ENCODE measurements around the gene PTPRR. TPM values are rescaled to one million over a fixed set of nuclear protein-coding genes. Genes with fewer than 3 reads are reported as not detected.

The PTPRR gene
- total and polyA plus RNA-seq, 4 donors: 0.02 to 0.08 TPM; not detected in 2

- no peak for TF ChIP-seq ZBTB33 (IDR thresholded peaks at IDR 0.05)
Observed at GRCh38 chr12:70756791-70757190, 163.7 kb downstream of the PTPRR start (continued).

- H3K4me3 ChIP-seq (ENCODE audit: low read depth in 1 of 3, low read length in 3 of 3): no peak overlapping the region
- H3K27me3 ChIP-seq (ENCODE audit: control insufficient read depth in 4 of 4, insufficient read depth in 4 of 4, low read length in 3 of 4): peaks cover 0 to 6% (median 0%) of the 10 kb centered on the region in 4 donors
- H3K9me3 ChIP-seq (ENCODE audit: control insufficient read depth in 4 of 4, low read length in 3 of 4): no peaks in the 10 kb centered on the region
- TF ChIP-seq JUND (IDR thresholded peaks at IDR 0.05) (no peak), FOXA2 (IDR thresholded peaks at IDR 0.05) (no peak), MAX (IDR thresholded peaks at IDR 0.05) (no peak), HNF4A (conservative IDR thresholded peaks at IDR 0.05) (no peak), ZBTB33 (IDR thresholded peaks at IDR 0.05) (no peak), GABPA (IDR thresholded peaks at IDR 0.05 in 1 of 2, conservative IDR thresholded peaks at IDR 0.05 in 1 of 2) (no peak), REST (IDR thresholded peaks at IDR 0.05) (no peak), SP1 (IDR thresholded peaks at IDR 0.05) (no peak), YY1 (IDR thresholded peaks at IDR 0.05) (no peak), NR2F2 (IDR thresholded peaks at IDR 0.05) (no peak), RXRA (IDR thresholded peaks at IDR 0.05) (no peak), ATF3 (IDR thresholded peaks at IDR 0.05) (no peak), FOXA1 (IDR thresholded peaks at IDR 0.05) (no peak)
- 45% methylated on average over 2 of the region's 2 CpGs for WGBS
- DNase-seq (ENCODE audit: low spot score): no peak
- H3K36me3 ChIP-seq (ENCODE audit: control insufficient read depth in 4 of 4, insufficient read depth in 3 of 4, low read depth in 1 of 4, low read length in 3 of 4): no peaks in the 10 kb centered on the region
- H3K27ac ChIP-seq (ENCODE audit: low read depth in 1 of 2, low read length in 2 of 2): no peak overlapping the region
- H3K4me1 ChIP-seq (ENCODE audit: control insufficient read depth in 4 of 4, insufficient read depth in 4 of 4, low read length in 3 of 4): no peaks in the 10 kb centered on the region
- no peak overlapping the region for H3K9ac ChIP-seq (ENCODE audit: low read depth in 1 of 2, low read length in 2 of 2)
Observed at GRCh38 chr12:70756118-70756517, 164.4 kb downstream of the PTPRR start.

- Histone ChIP-seq H3K4me3 (ENCODE audit: low read depth in 1 of 3, low read length in 3 of 3) (no peak overlapping the region), H3K9ac (ENCODE audit: low read depth in 1 of 2, low read length in 2 of 2) (no peak overlapping the region), H3K9me3 (ENCODE audit: control insufficient read depth in 4 of 4, low read length in 3 of 4) (no peaks in the 10 kb centered on the region), H3K27ac (ENCODE audit: low read depth in 1 of 2, low read length in 2 of 2) (no peak overlapping the region), H3K27me3 (ENCODE audit: control insufficient read depth in 4 of 4, insufficient read depth in 4 of 4, low read length in 3 of 4) (peaks cover 0 to 6% (median 0%) of the 10 kb centered on the region in 4 donors), H3K4me1 (ENCODE audit: control insufficient read depth in 4 of 4, insufficient read depth in 4 of 4, low read length in 3 of 4) (no peaks in the 10 kb centered on the region), H3K36me3 (ENCODE audit: control insufficient read depth in 4 of 4, insufficient read depth in 3 of 4, low read depth in 1 of 4, low read length in 3 of 4) (no peaks in the 10 kb centered on the region)
- 64% methylated on average over 6 of the region's 6 CpGs for WGBS
- no peak for DNase-seq (ENCODE audit: low spot score)
- TF ChIP-seq HNF4A (conservative IDR thresholded peaks at IDR 0.05) (no peak), CTCF (IDR thresholded peaks at IDR 0.05; ENCODE audit: low read depth, low read length, missing input control) (no peak), MAX (IDR thresholded peaks at IDR 0.05) (no peak), ZBTB33 (IDR thresholded peaks at IDR 0.05) (no peak), NR2F2 (IDR thresholded peaks at IDR 0.05) (no peak), RAD21 (IDR thresholded peaks at IDR 0.05) (no peak), SP1 (IDR thresholded peaks at IDR 0.05) (no peak), JUND (IDR thresholded peaks at IDR 0.05) (no peak), YY1 (IDR thresholded peaks at IDR 0.05) (no peak), ATF3 (IDR thresholded peaks at IDR 0.05) (no peak), FOXA1 (IDR thresholded peaks at IDR 0.05) (no peak)
Observed at GRCh38 chr12:70754330-70754741, 166.2 kb downstream of the PTPRR start.

Measured in liver (tissue), 9 donors.